HepG2 (cell line): ENCODE results near the gene NEIL3. TPM values are rescaled to one million over a fixed set of nuclear protein-coding genes. Genes with fewer than 3 reads are reported as not detected.

Experiments used
- ATAC-seq: fragments of 200-7000 bp; cut with Tn5 transposase; 3 replicates; pipeline ENCODE4 v1.9.1; 2020; ENCODE audit warnings: mild to moderate bottlenecking, moderate library complexity
- BruUV-seq: library from RNA; stranded (reverse); fragments of 400-500 nt; replicated peaks from 2 replicates; lab custom pipeline; 2021; lab: Mats Ljungman, UMichigan
- CTCF ChIA-PET: fragments of 300-600 bp; formaldehyde crosslinking; extraction: SDS; loops from one replicate; lab custom pipeline; 2021; ENCODE audit warnings: low total read pairs, inconsistent platforms, low intra/inter-chr PET ratio; lab: Yijun Ruan, JAX
- POLR2A ChIA-PET: fragments of 350-600 bp; sonication (Branson Sonifier 250); formaldehyde crosslinking; loops from one replicate; lab custom pipeline; 2020; ENCODE audit warnings: antibody characterized with exemption, inconsistent platforms; lab: Yijun Ruan, JAX
- DNase-seq: peaks from one replicate; pipeline ENCODE4 v3.0.0-alpha.2; 2015; ENCODE audit warnings: low spot score
- FAIRE-seq: peaks from 3 replicates; lab custom pipeline; 2011; peaks lifted over from hg19 to GRCh38; lab: Jason Lieb, UNC
- H2AFZ ChIP-seq: one replicate; pipeline ENCODE4 v1.6.1; 2011; ENCODE audit warnings: low read length, inconsistent platforms
- H3K27ac ChIP-seq: fragments of 300-600 bp; 3 replicates; pipeline ENCODE4 v1.8.0; 2011; ENCODE audit warnings: mixed run types, mild to moderate bottlenecking, mixed read lengths, low read length, inconsistent platforms; ENCODE audit not compliant: insufficient read depth; ENCODE audit errors: extremely low read length
- H3K27me3 ChIP-seq, 2 experiments: fragments of 200-600 bp in 1 of 2; 2 replicates in 1 of 2; 3 replicates in 1 of 2; pipeline versions ENCODE4 v1.6.0 to v1.8.0; 2011; ENCODE audit warnings: low read length in 2 of 2, mild to moderate bottlenecking in 2 of 2, moderate library complexity in 2 of 2, inconsistent platforms in 1 of 2; ENCODE audit not compliant: insufficient read depth in 2 of 2, control insufficient read depth in 1 of 2
- H3K36me3 ChIP-seq, 2 experiments: fragments of 200-600 bp in 1 of 2; replicated peaks in 1 of 2; 2 replicates in 1 of 2; 3 replicates in 1 of 2; pipeline versions ENCODE4 v1.5.1 to v1.8.0; 2011; ENCODE audit warnings: low read length in 2 of 2, inconsistent platforms in 1 of 2; ENCODE audit not compliant: insufficient read depth in 2 of 2, control insufficient read depth in 1 of 2
- H3K4me1 ChIP-seq: 2 replicates; pipeline ENCODE4 v1.5.1; 2012; ENCODE audit warnings: low read length, inconsistent platforms; ENCODE audit not compliant: insufficient read depth
- H3K4me2 ChIP-seq: 2 replicates; pipeline ENCODE4 v1.6.0; 2011; ENCODE audit warnings: low read depth, low read length, inconsistent platforms
- H3K4me3 ChIP-seq, 3 experiments: fragments of 200-600 bp in 1 of 3; sonication (generic), shearing (Covaris generic) in 1 of 3; replicated peaks in 1 of 3; 2 replicates each; pipeline ENCODE4 v1.5.1; 2011 to 2016; ENCODE audit warnings: low read length in 3 of 3, inconsistent platforms in 2 of 3, low read depth in 2 of 3, mild to moderate bottlenecking in 2 of 3, control low read depth in 1 of 3, mixed read lengths in 1 of 3; ENCODE audit not compliant: insufficient read depth in 1 of 3
- H3K79me2 ChIP-seq: one replicate; pipeline ENCODE4 v1.6.1; 2011; ENCODE audit warnings: low read length, inconsistent platforms; ENCODE audit not compliant: insufficient read depth
- H3K9ac ChIP-seq: 2 replicates; pipeline ENCODE4 v1.6.0; 2011; ENCODE audit warnings: mild to moderate bottlenecking, low read depth, low read length, inconsistent platforms; ENCODE audit not compliant: insufficient read depth
- H3K9me3 ChIP-seq: 2 replicates; pipeline ENCODE4 v1.5.1; 2012; ENCODE audit warnings: mild to moderate bottlenecking, low read length
- H4K20me1 ChIP-seq: 2 replicates; pipeline ENCODE4 v1.6.0; 2011; ENCODE audit warnings: inconsistent platforms, mild to moderate bottlenecking, low read length, moderate library complexity; ENCODE audit not compliant: insufficient read depth
- DNMT3B ChIP-seq: conservative IDR thresholded peaks from 2 replicates; pipeline ENCODE4 v1.6.1; 2016; ENCODE audit warnings: missing biosample characterization, control low read depth
- GZF1 ChIP-seq: sonication (generic); formaldehyde crosslinking; IDR thresholded peaks from 2 replicates; pipeline ENCODE4 v1.5.1; 2020; ENCODE audit warnings: mild to moderate bottlenecking, missing genetic modification reagents
- HOXA5 ChIP-seq: sonication (generic); formaldehyde crosslinking; IDR thresholded peaks from 2 replicates; pipeline ENCODE4 v1.4.0; 2020; ENCODE audit warnings: missing genetic modification reagents
- KDM6A ChIP-seq: IDR thresholded peaks from 2 replicates; pipeline ENCODE4 v1.6.1; 2016; ENCODE audit warnings: low read depth
- MXD4 ChIP-seq: IDR thresholded peaks from 2 replicates; pipeline ENCODE4 v1.6.1; 2016; ENCODE audit warnings: mild to moderate bottlenecking, missing biosample characterization, missing genetic modification reagents
- RAD51 ChIP-seq: fragments of 450-650 bp; IDR thresholded peaks from 2 replicates; pipeline ENCODE4 v1.6.1; 2016; ENCODE audit warnings: borderline replicate concordance
- RBFOX2 ChIP-seq: fragments of 200-400 bp; formaldehyde crosslinking; IDR thresholded peaks from 2 replicates; pipeline ENCODE4 v1.6.1; 2017; ENCODE audit warnings: low read depth, mild to moderate bottlenecking, low read length
- REXO4 ChIP-seq: sonication (generic); formaldehyde crosslinking; IDR thresholded peaks from 2 replicates; pipeline ENCODE4 v1.8.0; 2022; ENCODE audit warnings: missing genetic modification reagents, mild to moderate bottlenecking, borderline replicate concordance
- RFXAP ChIP-seq: sonication (generic); formaldehyde crosslinking; IDR thresholded peaks from 2 replicates; pipeline ENCODE4 v1.4.0; 2020; ENCODE audit warnings: missing genetic modification reagents, borderline replicate concordance
- SALL2 ChIP-seq: sonication (generic); formaldehyde crosslinking; IDR thresholded peaks from 2 replicates; pipeline ENCODE4 v1.8.1; 2023; ENCODE audit warnings: mild to moderate bottlenecking, missing genetic modification reagents, inconsistent platforms
- ZNF446 ChIP-seq: sonication (generic); formaldehyde crosslinking; IDR thresholded peaks from 2 replicates; pipeline ENCODE4 v1.5.0; 2020; ENCODE audit warnings: mild to moderate bottlenecking, missing genetic modification reagents
- WGBS: methylation state at CpG from one replicate; pipeline ENCODE4 v1.1.6; 2017; ENCODE audit warnings: low lambda C conversion rate; 5-methylcytosine and 5-hydroxymethylcytosine counted together
- in situ Hi-C: cut with HindIII; loops from 2 replicates; pipeline ENCODE4 v1.10.0; 2017; ENCODE audit warnings: low pct_unique_long_range_greater_than_20kb; ENCODE audit not compliant: extremely low pct_ligation_motif_present
- intact Hi-C: fragments of 100-400 bp; cut with micrococcal nuclease; formaldehyde crosslinking; loops from one replicate; pipeline ENCODE4 v1.10.0; 2022; ENCODE audit not compliant: unreplicated experiment
- polyA plus RNA-seq, 8 experiments: library from polyadenylated mRNA; depleted of rRNA in 3 of 8; stranded (reverse) in 7 of 8; unstranded in 1 of 8; fragments of >200 nt; fragmentation: Illumina TruSeq in 4 of 8; extraction: Trizol in 4 of 8; gene quantifications; 2 replicates each; pipeline versions ENCODE4 v1.2.1 to v1.2.3, GENCODE V29; 2011 to 2016; ENCODE audit warnings: low read depth in 4 of 8, missing spikeins in 1 of 8, mixed read lengths in 1 of 8; ENCODE audit not compliant: insufficient read depth in 1 of 8
- total RNA-seq, 5 experiments: library from RNA; depleted of rRNA; stranded (reverse); fragments of >200 nt; fragmentation: Illumina TruSeq; extraction: Trizol; gene quantifications; 2 replicates each; pipeline ENCODE4 v1.2.3, GENCODE V29; 2016; ENCODE audit warnings: low read depth in 1 of 5
- TF ChIP-seq, protein P1 (sequence below): sonication (generic); formaldehyde crosslinking; IDR thresholded peaks from 2 replicates; pipeline ENCODE4 v1.4.0; 2020; ENCODE audit warnings: missing genetic modification reagents
- TF ChIP-seq, protein P2 (sequence below): sonication (generic); formaldehyde crosslinking; IDR thresholded peaks from 2 replicates; pipeline ENCODE4 v1.4.0; 2020; ENCODE audit warnings: missing genetic modification reagents
- TF ChIP-seq, protein P3 (sequence below): sonication (generic); formaldehyde crosslinking; IDR thresholded peaks from 2 replicates; pipeline ENCODE4 v1.4.0; 2020; ENCODE audit warnings: missing genetic modification reagents, borderline replicate concordance

NEIL3 gene
- total and polyA plus RNA-seq, 2 of the 13 experiments (the other 11 are each of a cell fraction or from before 2014, with no cell fraction given), result 3.5 to 8.4 TPM

DNA sequence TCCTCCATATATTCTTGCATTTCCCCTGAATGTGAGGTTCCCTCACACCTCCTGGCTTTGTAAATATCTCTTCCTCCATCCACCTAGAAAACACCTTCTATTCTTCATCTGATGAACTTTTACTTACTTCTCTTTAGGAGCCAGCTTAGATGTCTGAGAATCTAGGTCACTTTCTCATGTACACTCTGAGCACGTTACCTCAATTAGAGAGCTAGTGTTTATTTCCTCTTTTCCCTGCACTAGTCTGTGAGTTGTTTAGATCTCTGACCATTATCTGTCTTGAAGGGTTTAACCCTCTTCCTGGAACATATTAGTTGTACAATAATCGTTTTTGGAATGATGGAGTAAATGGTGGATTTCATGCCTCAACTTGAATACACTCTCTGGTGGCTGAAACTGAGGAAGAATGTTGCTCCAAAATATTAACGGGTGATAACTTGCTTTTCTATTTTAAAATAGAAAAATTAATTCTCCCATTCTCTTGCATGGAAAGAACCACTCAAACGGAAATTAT is 8.5 kb upstream of the NEIL3 start:
- Histone ChIP-seq H3K4me1 (no peaks in the 10 kb centered on the region), H3K36me3 (no peaks in the 10 kb centered on the region), H3K9ac (no peak overlapping the region), H3K4me3 (no peak overlapping the region), H3K9me3 (peaks cover 13% of the 10 kb centered on the region), H3K79me2 (no peaks in the 10 kb centered on the region), H2AFZ (no peak overlapping the region), H3K27ac (no peak overlapping the region), H3K4me2 (no peak overlapping the region), H3K27me3 (no peaks in the 10 kb centered on the region; a peak in 1 of 5 replicates), H4K20me1 (no peaks in the 10 kb centered on the region)
- TF ChIP-seq RAD51, result no peak
- TF ChIP-seq, protein P1, sequence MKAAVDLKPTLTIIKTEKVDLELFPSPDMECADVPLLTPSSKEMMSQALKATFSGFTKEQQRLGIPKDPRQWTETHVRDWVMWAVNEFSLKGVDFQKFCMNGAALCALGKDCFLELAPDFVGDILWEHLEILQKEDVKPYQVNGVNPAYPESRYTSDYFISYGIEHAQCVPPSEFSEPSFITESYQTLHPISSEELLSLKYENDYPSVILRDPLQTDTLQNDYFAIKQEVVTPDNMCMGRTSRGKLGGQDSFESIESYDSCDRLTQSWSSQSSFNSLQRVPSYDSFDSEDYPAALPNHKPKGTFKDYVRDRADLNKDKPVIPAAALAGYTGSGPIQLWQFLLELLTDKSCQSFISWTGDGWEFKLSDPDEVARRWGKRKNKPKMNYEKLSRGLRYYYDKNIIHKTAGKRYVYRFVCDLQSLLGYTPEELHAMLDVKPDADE (CRISPR knock-in tag), result no peak
- TF ChIP-seq ZNF446, result no peak
- TF ChIP-seq RBFOX2, result no peak
- TF ChIP-seq, protein P2, sequence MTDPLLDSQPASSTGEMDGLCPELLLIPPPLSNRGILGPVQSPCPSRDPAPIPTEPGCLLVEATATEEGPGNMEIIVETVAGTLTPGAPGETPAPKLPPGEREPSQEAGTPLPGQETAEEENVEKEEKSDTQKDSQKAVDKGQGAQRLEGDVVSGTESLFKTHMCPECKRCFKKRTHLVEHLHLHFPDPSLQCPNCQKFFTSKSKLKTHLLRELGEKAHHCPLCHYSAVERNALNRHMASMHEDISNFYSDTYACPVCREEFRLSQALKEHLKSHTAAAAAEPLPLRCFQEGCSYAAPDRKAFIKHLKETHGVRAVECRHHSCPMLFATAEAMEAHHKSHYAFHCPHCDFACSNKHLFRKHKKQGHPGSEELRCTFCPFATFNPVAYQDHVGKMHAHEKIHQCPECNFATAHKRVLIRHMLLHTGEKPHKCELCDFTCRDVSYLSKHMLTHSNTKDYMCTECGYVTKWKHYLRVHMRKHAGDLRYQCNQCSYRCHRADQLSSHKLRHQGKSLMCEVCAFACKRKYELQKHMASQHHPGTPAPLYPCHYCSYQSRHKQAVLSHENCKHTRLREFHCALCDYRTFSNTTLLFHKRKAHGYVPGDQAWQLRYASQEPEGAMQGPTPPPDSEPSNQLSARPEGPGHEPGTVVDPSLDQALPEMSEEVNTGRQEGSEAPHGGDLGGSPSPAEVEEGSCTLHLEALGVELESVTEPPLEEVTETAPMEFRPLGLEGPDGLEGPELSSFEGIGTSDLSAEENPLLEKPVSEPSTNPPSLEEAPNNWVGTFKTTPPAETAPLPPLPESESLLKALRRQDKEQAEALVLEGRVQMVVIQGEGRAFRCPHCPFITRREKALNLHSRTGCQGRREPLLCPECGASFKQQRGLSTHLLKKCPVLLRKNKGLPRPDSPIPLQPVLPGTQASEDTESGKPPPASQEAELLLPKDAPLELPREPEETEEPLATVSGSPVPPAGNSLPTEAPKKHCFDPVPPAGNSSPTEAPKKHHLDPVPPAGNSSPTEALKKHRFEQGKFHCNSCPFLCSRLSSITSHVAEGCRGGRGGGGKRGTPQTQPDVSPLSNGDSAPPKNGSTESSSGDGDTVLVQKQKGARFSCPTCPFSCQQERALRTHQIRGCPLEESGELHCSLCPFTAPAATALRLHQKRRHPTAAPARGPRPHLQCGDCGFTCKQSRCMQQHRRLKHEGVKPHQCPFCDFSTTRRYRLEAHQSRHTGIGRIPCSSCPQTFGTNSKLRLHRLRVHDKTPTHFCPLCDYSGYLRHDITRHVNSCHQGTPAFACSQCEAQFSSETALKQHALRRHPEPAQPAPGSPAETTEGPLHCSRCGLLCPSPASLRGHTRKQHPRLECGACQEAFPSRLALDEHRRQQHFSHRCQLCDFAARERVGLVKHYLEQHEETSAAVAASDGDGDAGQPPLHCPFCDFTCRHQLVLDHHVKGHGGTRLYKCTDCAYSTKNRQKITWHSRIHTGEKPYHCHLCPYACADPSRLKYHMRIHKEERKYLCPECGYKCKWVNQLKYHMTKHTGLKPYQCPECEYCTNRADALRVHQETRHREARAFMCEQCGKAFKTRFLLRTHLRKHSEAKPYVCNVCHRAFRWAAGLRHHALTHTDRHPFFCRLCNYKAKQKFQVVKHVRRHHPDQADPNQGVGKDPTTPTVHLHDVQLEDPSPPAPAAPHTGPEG (CRISPR knock-in tag), result no peak
- TF ChIP-seq SALL2, result no peak
- TF ChIP-seq HOXA5 (CRISPR knock-in tag), result no peak
- TF ChIP-seq KDM6A (CRISPR knock-in tag), result no peak
- no peak for TF ChIP-seq GZF1 (CRISPR knock-in tag)
- TF ChIP-seq, protein P3, sequence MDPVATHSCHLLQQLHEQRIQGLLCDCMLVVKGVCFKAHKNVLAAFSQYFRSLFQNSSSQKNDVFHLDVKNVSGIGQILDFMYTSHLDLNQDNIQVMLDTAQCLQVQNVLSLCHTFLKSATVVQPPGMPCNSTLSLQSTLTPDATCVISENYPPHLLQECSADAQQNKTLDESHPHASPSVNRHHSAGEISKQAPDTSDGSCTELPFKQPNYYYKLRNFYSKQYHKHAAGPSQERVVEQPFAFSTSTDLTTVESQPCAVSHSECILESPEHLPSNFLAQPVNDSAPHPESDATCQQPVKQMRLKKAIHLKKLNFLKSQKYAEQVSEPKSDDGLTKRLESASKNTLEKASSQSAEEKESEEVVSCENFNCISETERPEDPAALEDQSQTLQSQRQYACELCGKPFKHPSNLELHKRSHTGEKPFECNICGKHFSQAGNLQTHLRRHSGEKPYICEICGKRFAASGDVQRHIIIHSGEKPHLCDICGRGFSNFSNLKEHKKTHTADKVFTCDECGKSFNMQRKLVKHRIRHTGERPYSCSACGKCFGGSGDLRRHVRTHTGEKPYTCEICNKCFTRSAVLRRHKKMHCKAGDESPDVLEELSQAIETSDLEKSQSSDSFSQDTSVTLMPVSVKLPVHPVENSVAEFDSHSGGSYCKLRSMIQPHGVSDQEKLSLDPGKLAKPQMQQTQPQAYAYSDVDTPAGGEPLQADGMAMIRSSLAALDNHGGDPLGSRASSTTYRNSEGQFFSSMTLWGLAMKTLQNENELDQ (CRISPR knock-in tag), result no peak
- no peak for TF ChIP-seq DNMT3B (CRISPR knock-in tag)
- TF ChIP-seq REXO4 (CRISPR knock-in tag), result no peak
- TF ChIP-seq RFXAP (CRISPR knock-in tag), result no peak
- TF ChIP-seq MXD4 (CRISPR knock-in tag), result no peak
- FAIRE-seq (no peak), ATAC-seq (no peak), DNase-seq (no peak)
- intact Hi-C loops, result no loop called here
- BruUV-seq, result no TSS peak
- ChIA-PET CTCF (no interaction called here), POLR2A (no interaction called here)
- in situ Hi-C loops, result no loop called here
- WGBS, result 25% methylated on average over 4 of the region's 4 CpGs
